HEK293 (cell line): ENCODE results near the gene PHLDB2.

Source experiments
- CTCF ChIP-seq: fragments of 450-650 bp; formaldehyde crosslinking; IDR thresholded peaks from 2 replicates; pipeline ENCODE4 v1.5.1; 2016; ENCODE audit warnings: missing biosample characterization, missing genetic modification characterization
- KLF1 ChIP-seq: fragments of 450-650 bp; formaldehyde crosslinking; IDR thresholded peaks from 2 replicates; pipeline ENCODE4 v1.5.1; 2016; ENCODE audit warnings: missing biosample characterization, missing genetic modification characterization
- PRDM10 ChIP-seq: fragments of 450-650 bp; formaldehyde crosslinking; IDR thresholded peaks from 2 replicates; pipeline ENCODE4 v1.5.1; 2016; ENCODE audit warnings: missing biosample characterization, missing genetic modification characterization
- REST ChIP-seq: fragments of 450-650 bp; formaldehyde crosslinking; IDR thresholded peaks from 2 replicates; pipeline ENCODE4 v1.5.1; 2016; ENCODE audit warnings: missing biosample characterization, missing genetic modification characterization
- SP2 ChIP-seq: fragments of 450-650 bp; formaldehyde crosslinking; IDR thresholded peaks from 2 replicates; pipeline ENCODE4 v1.5.1; 2016; ENCODE audit warnings: missing biosample characterization, missing genetic modification characterization
- ZBTB7A ChIP-seq: fragments of 450-650 bp; formaldehyde crosslinking; IDR thresholded peaks from 2 replicates; pipeline ENCODE4 v1.5.1; 2016; ENCODE audit warnings: low read depth, missing biosample characterization, missing genetic modification characterization
- ZNF133 ChIP-seq: fragments of 450-650 bp; formaldehyde crosslinking; IDR thresholded peaks from 2 replicates; pipeline ENCODE4 v1.5.1; 2016; ENCODE audit warnings: missing biosample characterization, missing genetic modification characterization
- ZNF184 ChIP-seq: fragments of 450-650 bp; IDR thresholded peaks from 2 replicates; pipeline ENCODE4 v1.5.1; 2018; ENCODE audit warnings: missing biosample characterization, mild to moderate bottlenecking, missing genetic modification characterization
- ZNF239 ChIP-seq: fragments of 450-650 bp; formaldehyde crosslinking; IDR thresholded peaks from 2 replicates; pipeline ENCODE4 v1.5.1; 2016; ENCODE audit warnings: missing biosample characterization, missing genetic modification characterization
- ZNF248 ChIP-seq: fragments of 450-650 bp; formaldehyde crosslinking; IDR thresholded peaks from 2 replicates; pipeline ENCODE4 v1.5.1; 2017; ENCODE audit warnings: missing biosample characterization, missing genetic modification characterization
- ZNF473 ChIP-seq: fragments of 450-650 bp; formaldehyde crosslinking; IDR thresholded peaks from 2 replicates; pipeline ENCODE4 v1.5.1; 2017; ENCODE audit warnings: missing biosample characterization, missing genetic modification characterization
- ZNF621 ChIP-seq: fragments of 450-650 bp; formaldehyde crosslinking; IDR thresholded peaks from 2 replicates; pipeline ENCODE4 v1.5.1; 2017; ENCODE audit warnings: missing biosample characterization, missing genetic modification characterization
- ZNF747 ChIP-seq: fragments of 450-650 bp; formaldehyde crosslinking; IDR thresholded peaks from 2 replicates; pipeline ENCODE4 v1.5.1; 2016; ENCODE audit warnings: missing biosample characterization, missing genetic modification characterization
- ZNF76 ChIP-seq: fragments of 450-650 bp; formaldehyde crosslinking; IDR thresholded peaks from 2 replicates; pipeline ENCODE4; 2016; ENCODE audit warnings: low read depth, missing biosample characterization, missing genetic modification characterization, borderline replicate concordance

- TF ChIP-seq CTCF (tag by site-specific recombination) = no peak
- TF ChIP-seq ZNF747 = no peak
- no peak for TF ChIP-seq ZNF621
- no peak for TF ChIP-seq ZNF133 (tag by site-specific recombination)
- no peak for TF ChIP-seq REST (tag by site-specific recombination)
- no peak for TF ChIP-seq ZNF76 (tag by site-specific recombination)
- no peak for TF ChIP-seq SP2 (tag by site-specific recombination)
- no peak for TF ChIP-seq ZBTB7A
- no peak for TF ChIP-seq ZNF248
- no peak for TF ChIP-seq PRDM10 (tag by site-specific recombination)
- no peak for TF ChIP-seq ZNF239 (tag by site-specific recombination)
- no peak for TF ChIP-seq KLF1 (tag by site-specific recombination)
- TF ChIP-seq ZNF473 (tag by site-specific recombination) = no peak
- TF ChIP-seq ZNF184 (tag by site-specific recombination) = no peak
Measured at GRCh38 chr3:111831840-111832239, 27.2 kb upstream of the PHLDB2 start.
